ENCODE data around the gene RTN4.

- TF ChIP-seq CTCF (IDR thresholded peaks at IDR 0.05) (no peak), POLR2A (IDR thresholded peaks at IDR 0.05) (no peak)
Measured at GRCh38 chr2:55093381-55093780, 43.1 kb upstream of the RTN4 start.
